GM18870 (cell line): ENCODE results near the gene C14orf132.

Experiments used
- ATAC-seq: cut with Tn5 transposase; IDR thresholded peaks from one replicate; pipeline ENCODE4 v1.9.1; 2021; ENCODE audit warnings: moderate library complexity; ENCODE audit not compliant: unreplicated experiment

C14orf132 gene

DNA sequence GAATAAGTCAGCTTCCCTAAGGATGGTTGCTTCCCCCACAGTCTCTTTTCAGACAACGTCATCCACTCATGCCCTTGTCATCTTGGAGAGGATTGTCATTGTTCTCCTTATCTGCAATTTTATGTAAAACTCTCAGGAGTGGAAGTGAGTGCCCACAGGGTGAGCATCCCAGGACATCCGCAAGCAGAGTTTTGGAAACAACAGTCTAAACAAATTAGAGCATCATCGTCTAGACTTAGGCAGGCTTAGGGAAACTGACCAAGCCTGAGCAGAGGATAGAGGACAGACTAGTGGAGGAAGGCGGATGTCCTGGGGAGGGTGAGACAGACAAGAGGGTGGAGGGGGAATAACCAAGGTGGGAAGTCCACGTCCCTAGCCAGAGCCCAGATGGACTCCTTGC is 101.8 kb downstream of the C14orf132 start:
- ATAC-seq: no peak
